Mammary epithelial cell (primary cell): ENCODE results near the gene CACNA1D.

Experiments
- CTCF ChIP-seq, 2 donors: IDR thresholded peaks in 1 of 2; conservative IDR thresholded peaks in 1 of 2; 2 replicates each; pipeline ENCODE4 v1.5.1; 2011 to 2012; ENCODE audit warnings: inconsistent platforms in 2 of 2, low read length in 2 of 2, mild to moderate bottlenecking in 2 of 2, control low read depth in 1 of 2, low read depth in 1 of 2; ENCODE audit not compliant: insufficient read depth in 1 of 2; ENCODE audit errors: extremely low read depth in 1 of 2
- EZH2 ChIP-seq: IDR thresholded peaks from 2 replicates; pipeline ENCODE4 v1.6.1; 2012; ENCODE audit warnings: low read length, inconsistent platforms, borderline replicate concordance

GRCh38 chr3:53545310-53545995 lies 51.0 kb downstream of the CACNA1D start:
- TF ChIP-seq CTCF (conservative IDR thresholded peaks at IDR 0.05 in 1 of 2, IDR thresholded peaks at IDR 0.05 in 1 of 2; ENCODE audit: extremely low read depth in 1 of 2, insufficient read depth in 1 of 2, low read depth in 1 of 2, low read length in 2 of 2) = no peak
- TF ChIP-seq EZH2 = no peak
